ENCODE data around the gene DBNDD2.

The DBNDD2 gene

GRCh38 chr20:45378191-45378590 lies 29.9 kb upstream of the DBNDD2 start, which contains the start of gene TP53TG5:
Gene TP53TG5, minus strand, starts transcription at chr20:45378325. Its CDS starts 89 bp downstream, at chr20:45378236.
- no peak for DNase-seq (ENCODE audit: low spot score)

- DNase-seq (ENCODE audit: low spot score): no peak
These were observed 20.8 kb upstream of the DBNDD2 start for GRCh38 chr20:45387274-45387673.

- no peak for DNase-seq (ENCODE audit: low spot score)
These were observed 17.2 kb upstream of the DBNDD2 start for GRCh38 chr20:45390931-45391330.

- no peak for DNase-seq (ENCODE audit: low spot score)
These were observed 16.5 kb upstream of the DBNDD2 start for GRCh38 chr20:45391559-45391958.

- DNase-seq (ENCODE audit: low spot score): no peak
These were observed 15.4 kb upstream of the DBNDD2 start for GRCh38 chr20:45392733-45393132.

GRCh38 chr20:45394221-45395113 lies 13.6 kb upstream of the DBNDD2 start:
- no peak for DNase-seq (ENCODE audit: low spot score)

- no peak for DNase-seq (ENCODE audit: low spot score)
These were observed 13.0 kb upstream of the DBNDD2 start for GRCh38 chr20:45395114-45395415.

- no peak for DNase-seq (ENCODE audit: low spot score)
These were observed 9.1 kb upstream of the DBNDD2 start for GRCh38 chr20:45399018-45399417.

GRCh38 chr20:45400346-45401031 lies 7.6 kb upstream of the DBNDD2 start:
- DNase-seq (ENCODE audit: low spot score): no peak

GRCh38 chr20:45402946-45403345 lies 5.1 kb upstream of the DBNDD2 start:
- DNase-seq (ENCODE audit: low spot score): no peak

GRCh38 chr20:45404438-45404837 lies 3.7 kb upstream of the DBNDD2 start:
- no peak for DNase-seq (ENCODE audit: low spot score)

- no peak for DNase-seq (ENCODE audit: low spot score)
These were observed 2.4 kb upstream of the DBNDD2 start for GRCh38 chr20:45405571-45406259.

GRCh38 chr20:45406260-45407066 lies 1.6 kb upstream of the DBNDD2 start:
- peak; percentile 31 for DNase-seq (ENCODE audit: low spot score)

- no peak for DNase-seq (ENCODE audit: low spot score)
These were observed 883 bp upstream of the DBNDD2 start for GRCh38 chr20:45407067-45407745.

GRCh38 chr20:45408646-45409213 lies 641 bp downstream of the DBNDD2 start:
- no peak for DNase-seq (ENCODE audit: low spot score)

- no peak for DNase-seq (ENCODE audit: low spot score)
These were observed 1.6 kb downstream of the DBNDD2 start for GRCh38 chr20:45409521-45410272.

GRCh38 chr20:45410887-45411286 lies 2.8 kb downstream of the DBNDD2 start:
- DNase-seq (ENCODE audit: low spot score): no peak

GRCh38 chr20:45412653-45413052 lies 4.6 kb downstream of the DBNDD2 start:
- no peak for DNase-seq (ENCODE audit: low spot score)

GRCh38 chr20:45413479-45413878 lies 5.4 kb downstream of the DBNDD2 start:
- no peak for DNase-seq (ENCODE audit: low spot score)
